Tibial nerve (tissue), 4 donors: ENCODE data around the gene TNIP2. TPM values are rescaled to one million over a fixed set of nuclear protein-coding genes. Genes with fewer than 3 reads are reported as not detected.
"Not testable (repeated sequence)": the region's sequence is repeated elsewhere in the genome, so short reads cannot be mapped to it uniquely, and the experiment has no call there.

ENCODE experiments used
- DNase-seq, 2 donors: peaks; one replicate each; pipeline ENCODE4 v3.0.0-alpha.2; 2019; ENCODE audit warnings: low spot score in 2 of 2
- H3K27ac ChIP-seq, 4 donors: fragments of 200-600 bp; sonication (generic) in 3 of 4; one replicate each; pipeline ENCODE4 v1.5.1; 2017 to 2019; ENCODE audit warnings: mild to moderate bottlenecking in 1 of 4
- H3K27me3 ChIP-seq, 2 donors: fragments of 200-600 bp; sonication (generic) in 1 of 2; one replicate each; pipeline versions ENCODE4 v1.5.1 to v1.6.0; 2017 to 2019
- H3K36me3 ChIP-seq, 3 donors: fragments of 200-600 bp; sonication (generic); one replicate each; pipeline ENCODE4 v1.5.1; 2018 to 2019
- H3K4me1 ChIP-seq, 4 donors: fragments of 200-600 bp; sonication (generic) in 3 of 4; one replicate each; pipeline ENCODE4 v1.5.1; 2017 to 2019
- H3K4me3 ChIP-seq, 4 donors: fragments of 200-600 bp; sonication (generic) in 3 of 4; one replicate each; pipeline ENCODE4 v1.5.1; 2017 to 2019; ENCODE audit warnings: mild to moderate bottlenecking in 1 of 4, moderate library complexity in 1 of 4
- H3K9me3 ChIP-seq, 4 donors: fragments of 200-600 bp; sonication (generic) in 3 of 4; one replicate each; pipeline ENCODE4 v1.5.1; 2017 to 2019
- CTCF ChIP-seq, 5 experiments: fragments of 200-600 bp in 3 of 5; fragments of 450-650 bp in 2 of 5; sonication (generic) in 3 of 5; IDR thresholded peaks; one replicate each; pipeline ENCODE4 v1.5.1; 2016 to 2019; ENCODE audit warnings: antibody characterized with exemption in 5 of 5, mild to moderate bottlenecking in 3 of 5, moderate library complexity in 2 of 5
- EP300 ChIP-seq, 2 donors: sonication (generic); formaldehyde crosslinking; IDR thresholded peaks; one replicate each; pipeline ENCODE4 v1.6.1; 2017; ENCODE audit warnings: antibody characterized with exemption in 2 of 2, mild to moderate bottlenecking in 1 of 2
- POLR2A ChIP-seq, 2 donors: fragments of 450-650 bp; IDR thresholded peaks; one replicate each; pipeline ENCODE4 v1.6.1; 2017; ENCODE audit warnings: antibody characterized with exemption in 2 of 2, mild to moderate bottlenecking in 2 of 2, moderate library complexity in 2 of 2
- WGBS, 2 donors: methylation state at CpG; one replicate each; pipeline ENCODE4 v1.1.5; 2018; 5-methylcytosine and 5-hydroxymethylcytosine counted together
- total RNA-seq, 4 donors: library from RNA; depleted of rRNA; stranded (reverse); fragments of >200 nt; gene quantifications; one replicate each; pipeline ENCODE4 v1.1.0, GENCODE V29; 2016

The TNIP2 gene
- total RNA-seq, 4 donors from 2014 or later = 78.3 to 110 (median 89.3) TPM

- no peaks in the 10 kb centered on the region for H3K27me3 ChIP-seq
- H3K4me3 ChIP-seq = no peak overlapping the region
- WGBS, 2 donors = 88 to 95% methylated on average over 5 to 7 of the region's 7 CpGs
- no peak for DNase-seq
- H3K36me3 ChIP-seq = no peaks in the 10 kb centered on the region
- H3K9me3 ChIP-seq = peaks cover 0 to 13% (median 0%) of the 10 kb centered on the region in 4 donors
- no peak for TF ChIP-seq POLR2A (IDR thresholded peaks at IDR 0.05)
- TF ChIP-seq CTCF (IDR thresholded peaks at IDR 0.05) = no peak
- no peak for TF ChIP-seq EP300 (IDR thresholded peaks at IDR 0.05)
- H3K27ac ChIP-seq = peak overlapping the region in 3 of 4 donors; percentile 4 to 81 (median 73)
- H3K4me1 ChIP-seq = peaks cover 0 to 37% (median 26%) of the 10 kb centered on the region in 4 donors
These were observed 30.1 kb upstream of the TNIP2 start for GRCh38 chr4:2786152-2786671.

GRCh38 chr4:2785613-2786012, 29.5 kb upstream of the TNIP2 start:
- Histone ChIP-seq H3K4me3 (no peak overlapping the region), H3K4me1 (peaks cover 0 to 33% (median 25%) of the 10 kb centered on the region in 4 donors), H3K27ac (no peak overlapping the region), H3K27me3 (no peaks in the 10 kb centered on the region), H3K36me3 (no peaks in the 10 kb centered on the region), H3K9me3 (peaks cover 0 to 13% (median 0%) of the 10 kb centered on the region in 4 donors)
- TF ChIP-seq POLR2A (IDR thresholded peaks at IDR 0.05) (no peak), CTCF (IDR thresholded peaks at IDR 0.05) (no peak), EP300 (IDR thresholded peaks at IDR 0.05) (no peak)
- 53 to 67% methylated on average over 4 of the region's 4 CpGs for WGBS, 2 donors
- DNase-seq = peak in 1 of 2 donors; percentile 4

GRCh38 chr4:2783790-2784189, 27.7 kb upstream of the TNIP2 start:
- peaks cover 0 to 29% (median 22%) of the 10 kb centered on the region in 4 donors for H3K4me1 ChIP-seq
- TF ChIP-seq CTCF (IDR thresholded peaks at IDR 0.05) (no peak), EP300 (IDR thresholded peaks at IDR 0.05) (no peak), POLR2A (IDR thresholded peaks at IDR 0.05) (no peak)
- H3K27me3 ChIP-seq = no peaks in the 10 kb centered on the region
- DNase-seq = no peak
- H3K27ac ChIP-seq = no peak overlapping the region
- H3K36me3 ChIP-seq = no peaks in the 10 kb centered on the region
- WGBS, 2 donors = 66 to 78% methylated on average over 4 of the region's 4 CpGs
- peaks cover 0 to 13% (median 0%) of the 10 kb centered on the region in 4 donors for H3K9me3 ChIP-seq
- no peak overlapping the region for H3K4me3 ChIP-seq

GRCh38 chr4:2781911-2782310, 25.8 kb upstream of the TNIP2 start:
- no peak for TF ChIP-seq CTCF (IDR thresholded peaks at IDR 0.05)
- TF ChIP-seq POLR2A (IDR thresholded peaks at IDR 0.05) = no peak
- TF ChIP-seq EP300 (IDR thresholded peaks at IDR 0.05) = no peak
- Histone ChIP-seq H3K4me1 (peaks cover 0 to 11% (median 5%) of the 10 kb centered on the region in 4 donors), H3K9me3 (peaks cover 0 to 13% (median 0%) of the 10 kb centered on the region in 4 donors), H3K4me3 (no peak overlapping the region), H3K27me3 (no peaks in the 10 kb centered on the region), H3K36me3 (no peaks in the 10 kb centered on the region), H3K27ac (no peak overlapping the region)
- 89 to 92% methylated on average over 10 of the region's 10 CpGs for WGBS, 2 donors
- DNase-seq = peak in 1 of 2 donors; percentile 2

- H3K27ac ChIP-seq, H3K36me3 ChIP-seq, H3K4me3 ChIP-seq, H3K27me3 ChIP-seq, H3K4me1 ChIP-seq: not testable (repeated sequence)
- 88 to 93% methylated on average over 5 of the region's 5 CpGs for WGBS, 2 donors
- DNase-seq = peak in 1 of 2 donors; percentile 1
- H3K9me3 ChIP-seq = peaks cover 0 to 13% (median 0%) of the 10 kb centered on the region in 4 donors
These were observed 24.5 kb upstream of the TNIP2 start for GRCh38 chr4:2780643-2781042.
